Heart left ventricle (tissue), 16 donors: ENCODE data around the gene GAR1. TPM values are rescaled to one million over a fixed set of nuclear protein-coding genes. Genes with fewer than 3 reads are reported as not detected.

Experiments
- ATAC-seq, 4 donors: fragments of 200-7000 bp; cut with Tn5 transposase; one replicate each; pipeline ENCODE4 v1.9.1; 2020 to 2022; ENCODE audit warnings: moderate library complexity in 4 of 4, mild to moderate bottlenecking in 3 of 4, moderate number of reproducible peaks in 1 of 4
- DNase-seq, 5 donors: peaks; one replicate each; pipeline ENCODE4 v3.0.0-alpha.2; 2020
- H3K27ac ChIP-seq, 12 donors: fragments of 200-600 bp; sonication (generic) in 4 of 12; one replicate each; pipeline versions ENCODE4 v1.5.0 to v1.8.0; 2016 to 2022; ENCODE audit warnings: mild to moderate bottlenecking in 2 of 12
- H3K27me3 ChIP-seq, 9 donors: fragments of 200-600 bp; sonication (generic) in 2 of 9; one replicate each; pipeline versions ENCODE4 v1.5.1 to v1.8.0; 2016 to 2022; ENCODE audit warnings: mild to moderate bottlenecking in 3 of 9
- H3K36me3 ChIP-seq, 9 donors: fragments of 200-600 bp; sonication (generic) in 2 of 9; one replicate each; pipeline versions ENCODE4 v1.5.0 to v1.8.0; 2018 to 2022; ENCODE audit warnings: mild to moderate bottlenecking in 2 of 9
- H3K4me1 ChIP-seq, 12 donors: fragments of 200-600 bp; sonication (generic) in 4 of 12; one replicate each; pipeline versions ENCODE4 v1.5.0 to v1.8.0; 2016 to 2022; ENCODE audit warnings: mild to moderate bottlenecking in 3 of 12
- H3K4me3 ChIP-seq, 12 donors: fragments of 200-600 bp; sonication (generic) in 4 of 12; one replicate each; pipeline versions ENCODE4 v1.5.0 to v1.8.0; 2017 to 2022; ENCODE audit warnings: mild to moderate bottlenecking in 9 of 12, moderate library complexity in 4 of 12
- H3K9me3 ChIP-seq, 12 donors: fragments of 200-600 bp; sonication (generic) in 4 of 12; one replicate each; pipeline versions ENCODE4 v1.5.0 to v1.8.0; 2016 to 2022; ENCODE audit warnings: mild to moderate bottlenecking in 1 of 12
- POLR2A ChIP-seq, 2 donors: fragments of 450-650 bp; IDR thresholded peaks; one replicate each; pipeline ENCODE4 v1.6.1; 2017; ENCODE audit warnings: antibody characterized with exemption in 2 of 2, mild to moderate bottlenecking in 2 of 2, moderate library complexity in 2 of 2
- WGBS, 4 donors: extraction: QIAGEN DNeasy Blood & Tissue Kit in 2 of 4; methylation state at CpG; one replicate each; pipeline versions ENCODE4 v1.1.5 to v1.1.7; 2013 to 2018; 5-methylcytosine and 5-hydroxymethylcytosine counted together
- intact Hi-C, 10 donors: fragments of 100-400 bp; cut with DNase I; formaldehyde crosslinking; loops; one replicate each; pipeline versions ENCODE4 v1.11.1 to v1.14.2; 2022
- polyA plus RNA-seq, 2 donors: library from polyadenylated mRNA; stranded (reverse); fragments of 200-250 nt; gene quantifications; one replicate each; pipeline ENCODE4 v1.2.3, GENCODE V29; 2013
- total RNA-seq, 9 donors: library from RNA; depleted of rRNA in 2 of 9; stranded (reverse); fragments of >200 nt in 2 of 9; fragmentation: NEBNext Ultra II Directional in 3 of 9; extraction: Animal tissue kit (Norgen Biotek cat#: 25700) in 3 of 9; gene quantifications; one replicate each; pipeline versions ENCODE4 v1.1.0 to v1.2.4, GENCODE V29; 2016 to 2023
- TF ChIP-seq, protein P1 (sequence below), 12 donors: fragments of 200-600 bp; sonication (generic) in 4 of 12; IDR thresholded peaks; one replicate each; pipeline versions ENCODE4 v1.5.0 to v1.8.0; 2018 to 2022; ENCODE audit warnings: antibody characterized with exemption in 12 of 12, mild to moderate bottlenecking in 5 of 12
- donor health status: ischemic (EF 13 %, LVEDD 7.1; RV severe dilation, severe dysfunction).
- donor health status: healthy with polysubstance abuse.
- donor health status: DM: no; HTN: yes; CAD: no.
- donor health status: DM: no; HTN: no; CAD: no.
- donor health status: ischemic (EF 25% LVEDD 6.9; RV normal size, moderate dysfunction).
- donor health status: ischemic (EF 25% LVEDD 5.7; RV mildly dilated, moderate dysfunction).
- donor health status: healthy.
- donor health status: DM: yes; HTN: yes; CAD: no.
- donor health status: ischemic (EF 35%, LVEDD 5.7; RV mildly dilated, moderate dysfunction).
- donor health status: nonischemic (EF 11% LVEDD 7.7; RV severe dilation, severe dysfunction).
- donor health status: DM: yes; HTN: yes; CAD: no.
- donor health status: PGD.
- donor health status: ischemic (EF 29% LVEDD 5.4; RV normal size, mild dysfunction).
- donor health status: nonischemic (EF 23%, LVEDD 6.1; RV moderate dilation, normal function).

GAR1 gene
- total and polyA plus RNA-seq, 11 donors: 3.2 to 22.3 (median 8.5) TPM

DNA sequence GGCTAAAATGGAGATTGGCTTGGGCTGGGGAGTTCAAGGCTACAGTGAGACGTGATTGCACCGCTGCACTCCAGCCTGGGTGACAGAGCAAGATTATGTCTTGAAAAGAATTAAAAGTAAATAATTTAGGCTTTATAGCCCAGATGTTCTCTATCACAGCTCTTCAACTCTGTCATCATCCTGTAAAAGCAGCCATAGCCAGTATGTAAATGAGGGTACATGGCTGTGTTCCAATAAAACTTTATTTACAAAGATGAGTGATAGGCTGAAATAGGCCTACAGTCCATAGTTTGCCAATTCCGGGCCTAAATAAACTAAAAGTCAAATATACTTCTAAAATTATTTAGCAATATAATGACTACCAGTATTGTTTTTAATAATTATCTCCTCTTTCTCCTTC, 21.4 kb downstream of the GAR1 start:
- DNase-seq (no peak), ATAC-seq (no peak)
- WGBS, 4 donors: 84 to 90% (median 88%) methylated on average over 3 of the region's 3 CpGs
- no peak overlapping the region for H3K27ac ChIP-seq
- no peaks in the 10 kb centered on the region for H3K36me3 ChIP-seq
- no peak overlapping the region for H3K4me3 ChIP-seq
- H3K9me3 ChIP-seq: no peaks in the 10 kb centered on the region
- intact Hi-C loops: loop anchor here in 2 of 10 donors (10.0 kb wide), 1 partner anchor 138 kb away; no protein-coding TSS in a partner anchor
- TF ChIP-seq POLR2A (IDR thresholded peaks at IDR 0.05): no peak
- no peaks in the 10 kb centered on the region for H3K4me1 ChIP-seq
- no peaks in the 10 kb centered on the region for H3K27me3 ChIP-seq

DNA sequence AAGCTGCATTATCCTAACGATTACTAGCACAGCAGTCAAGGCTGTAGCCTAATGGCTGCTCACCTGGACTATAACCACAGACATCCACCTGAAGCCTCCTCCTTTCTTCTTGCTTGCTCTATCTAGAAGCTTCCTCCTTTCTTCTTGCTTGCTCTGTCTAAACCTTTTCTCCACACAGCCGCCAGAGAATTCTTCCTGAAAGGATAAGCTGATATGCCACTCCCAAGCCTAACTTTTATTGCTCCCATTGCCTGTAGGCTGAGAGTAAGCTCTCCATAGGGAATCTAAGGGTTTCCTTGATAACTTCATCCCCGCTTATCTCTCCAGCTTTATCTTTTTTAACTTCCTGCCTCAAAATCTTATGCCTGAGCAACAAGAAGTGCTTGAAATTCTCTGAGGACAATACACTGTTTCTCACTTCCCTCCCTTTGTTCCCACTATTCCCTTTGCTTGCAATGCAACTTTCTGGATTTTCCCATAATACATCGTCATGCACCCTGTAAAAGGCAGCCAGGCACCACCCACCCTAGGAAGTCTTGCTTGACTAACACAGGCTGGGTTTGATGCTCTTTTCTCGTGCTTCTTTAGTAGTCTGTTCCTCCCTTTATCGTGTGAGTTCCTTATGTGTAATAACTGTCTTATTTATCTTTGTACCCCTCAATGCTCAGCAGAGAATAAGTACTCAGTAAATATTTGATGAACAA, 31.0 kb downstream of the GAR1 start:
- no peaks in the 10 kb centered on the region for H3K27me3 ChIP-seq
- DNase-seq: no peak
- WGBS, 4 donors: 31 to 38% (median 34%) methylated on average over 6 of the region's 6 CpGs
- no peaks in the 10 kb centered on the region for H3K36me3 ChIP-seq
- no peaks in the 10 kb centered on the region for H3K9me3 ChIP-seq
- TF ChIP-seq POLR2A (IDR thresholded peaks at IDR 0.05): no peak
- TF ChIP-seq, protein P1, sequence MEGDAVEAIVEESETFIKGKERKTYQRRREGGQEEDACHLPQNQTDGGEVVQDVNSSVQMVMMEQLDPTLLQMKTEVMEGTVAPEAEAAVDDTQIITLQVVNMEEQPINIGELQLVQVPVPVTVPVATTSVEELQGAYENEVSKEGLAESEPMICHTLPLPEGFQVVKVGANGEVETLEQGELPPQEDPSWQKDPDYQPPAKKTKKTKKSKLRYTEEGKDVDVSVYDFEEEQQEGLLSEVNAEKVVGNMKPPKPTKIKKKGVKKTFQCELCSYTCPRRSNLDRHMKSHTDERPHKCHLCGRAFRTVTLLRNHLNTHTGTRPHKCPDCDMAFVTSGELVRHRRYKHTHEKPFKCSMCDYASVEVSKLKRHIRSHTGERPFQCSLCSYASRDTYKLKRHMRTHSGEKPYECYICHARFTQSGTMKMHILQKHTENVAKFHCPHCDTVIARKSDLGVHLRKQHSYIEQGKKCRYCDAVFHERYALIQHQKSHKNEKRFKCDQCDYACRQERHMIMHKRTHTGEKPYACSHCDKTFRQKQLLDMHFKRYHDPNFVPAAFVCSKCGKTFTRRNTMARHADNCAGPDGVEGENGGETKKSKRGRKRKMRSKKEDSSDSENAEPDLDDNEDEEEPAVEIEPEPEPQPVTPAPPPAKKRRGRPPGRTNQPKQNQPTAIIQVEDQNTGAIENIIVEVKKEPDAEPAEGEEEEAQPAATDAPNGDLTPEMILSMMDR (IDR thresholded peaks at IDR 0.05): no peak
- no peak for ATAC-seq
- no peak overlapping the region for H3K27ac ChIP-seq
- H3K4me3 ChIP-seq: no peak overlapping the region
- H3K4me1 ChIP-seq: no peaks in the 10 kb centered on the region
- intact Hi-C loops: loop anchor here in 1 of 10 donors (2.0 kb wide), 1 partner anchor 50 kb away; no protein-coding TSS in a partner anchor

DNA sequence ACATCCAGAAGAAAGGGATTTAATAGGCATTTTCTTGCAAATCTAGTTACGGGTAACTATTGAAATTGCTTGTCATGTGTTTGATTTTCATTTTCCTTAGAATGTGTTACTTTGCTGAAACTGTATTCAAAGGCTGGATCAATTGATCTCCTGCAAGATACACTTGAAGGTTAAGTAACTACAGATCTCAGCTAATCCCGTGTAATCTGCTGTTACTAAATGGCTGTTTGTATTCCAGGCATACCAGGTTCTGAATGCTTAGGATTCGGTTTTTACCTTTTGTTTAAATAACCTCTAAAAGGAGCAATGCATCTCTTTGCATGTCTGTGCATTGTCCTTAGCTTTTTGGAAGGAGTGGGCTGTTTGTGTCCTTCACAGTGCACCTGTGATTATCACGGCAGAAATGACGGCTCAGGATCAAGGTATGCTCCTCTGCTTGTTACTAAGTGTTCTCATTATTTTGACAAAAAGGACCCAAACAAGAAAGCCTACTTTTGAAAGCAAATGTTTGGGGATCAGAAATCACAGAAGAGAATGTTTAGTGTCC, 32.4 kb downstream of the GAR1 start, which contains the start of gene LRIT3:
LRIT3 (plus strand) TSS at position 212 of the 547 bp plus-strand sequence; CDS start at position 307, 95 bp downstream.
- no peak for ATAC-seq
- Histone ChIP-seq H3K4me3 (no peak within 1 kb of the TSS), H3K36me3 (no peaks in the 10 kb centered on the region), H3K27ac (no peak within 1 kb of the TSS), H3K9me3 (no peaks in the 10 kb centered on the region), H3K4me1 (no peaks in the 10 kb centered on the region), H3K27me3 (no peaks in the 10 kb centered on the region)
- intact Hi-C loops: loop anchor here in 1 of 10 donors (2.0 kb wide), 1 partner anchor 51 kb away; no protein-coding TSS in a partner anchor
- WGBS, 4 donors: 83 to 86% (median 83%) methylated on average over 5 of the region's 5 CpGs
- DNase-seq: no peak
- no peak for TF ChIP-seq POLR2A (IDR thresholded peaks at IDR 0.05)
- TF ChIP-seq, protein P1 (IDR thresholded peaks at IDR 0.05): no peak

DNA sequence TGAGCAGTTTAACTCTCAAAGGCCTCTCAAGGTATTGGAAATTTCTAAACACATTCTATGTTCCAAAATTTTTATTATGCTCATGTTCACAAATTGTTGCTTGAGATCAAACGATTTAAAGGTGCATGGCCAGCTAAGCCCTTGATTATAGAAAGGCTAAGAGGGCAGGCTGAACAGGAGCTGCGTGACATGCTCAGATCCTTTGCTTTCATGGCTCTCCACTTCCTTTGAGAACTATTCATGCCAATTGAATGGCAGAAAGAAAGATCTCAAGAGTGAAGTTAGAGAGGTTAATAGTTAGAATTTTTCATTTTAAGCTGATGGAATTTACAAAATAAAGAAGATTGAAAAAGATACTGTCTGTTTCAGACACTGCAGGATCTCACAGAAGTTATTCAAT, 32.9 kb downstream of the GAR1 start:
- no peaks in the 10 kb centered on the region for H3K9me3 ChIP-seq
- TF ChIP-seq POLR2A (IDR thresholded peaks at IDR 0.05): no peak
- TF ChIP-seq, protein P1 (IDR thresholded peaks at IDR 0.05): no peak
- ATAC-seq (no peak), DNase-seq (no peak)
- no peak overlapping the region for H3K27ac ChIP-seq
- H3K4me3 ChIP-seq: no peak overlapping the region
- no peaks in the 10 kb centered on the region for H3K27me3 ChIP-seq
- no peaks in the 10 kb centered on the region for H3K4me1 ChIP-seq
- no peaks in the 10 kb centered on the region for H3K36me3 ChIP-seq
- 66 to 74% (median 72%) methylated on average over 2 of the region's 2 CpGs for WGBS, 4 donors
- intact Hi-C loops: no loop called here
